GM19328 (cell line): ENCODE measurements around the gene PRRC2B.
"Not testable (repeated sequence)": the region's sequence is repeated elsewhere in the genome, so short reads cannot be mapped to it uniquely, and the experiment has no call there.

Experiments
- ATAC-seq: cut with Tn5 transposase; IDR thresholded peaks from one replicate; pipeline ENCODE4 v1.9.1; 2021; ENCODE audit warnings: mild to moderate bottlenecking, moderate library complexity; ENCODE audit not compliant: unreplicated experiment

PRRC2B gene

DNA sequence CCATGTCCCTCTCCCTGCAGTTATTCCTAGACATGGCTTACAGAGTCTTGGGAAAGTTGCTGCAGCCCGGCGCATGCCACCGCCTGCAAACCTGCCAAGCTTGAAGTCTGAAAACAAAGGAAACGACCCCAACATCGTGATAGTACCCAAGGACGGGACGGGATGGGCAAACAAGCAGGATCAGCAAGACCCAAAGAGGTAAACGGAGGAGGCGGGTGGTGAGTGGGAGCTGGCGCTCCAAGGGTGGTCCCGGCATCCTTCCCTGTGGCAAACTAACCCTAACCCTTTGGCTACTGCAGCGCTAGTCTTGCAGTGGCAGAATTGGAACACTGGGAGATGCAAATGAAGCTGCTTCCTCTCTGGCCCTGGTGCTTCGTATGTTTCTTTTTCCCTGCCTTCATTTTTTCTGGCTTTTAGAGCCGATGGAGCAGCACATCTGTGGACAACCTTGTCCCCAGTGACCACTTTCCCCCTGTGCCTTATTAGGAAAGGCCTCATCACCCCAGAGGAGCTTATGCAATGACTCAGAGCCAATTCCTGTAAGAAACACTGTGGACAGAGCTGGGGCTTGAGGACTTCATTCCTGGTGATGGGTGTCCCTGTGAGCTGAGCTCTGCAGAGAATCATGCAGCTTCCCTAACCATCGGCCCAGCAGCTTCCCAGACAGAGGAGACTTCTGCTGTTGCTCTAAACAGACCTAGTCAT, 38.9 kb downstream of the PRRC2B start:
- ATAC-seq, result no peak

DNA sequence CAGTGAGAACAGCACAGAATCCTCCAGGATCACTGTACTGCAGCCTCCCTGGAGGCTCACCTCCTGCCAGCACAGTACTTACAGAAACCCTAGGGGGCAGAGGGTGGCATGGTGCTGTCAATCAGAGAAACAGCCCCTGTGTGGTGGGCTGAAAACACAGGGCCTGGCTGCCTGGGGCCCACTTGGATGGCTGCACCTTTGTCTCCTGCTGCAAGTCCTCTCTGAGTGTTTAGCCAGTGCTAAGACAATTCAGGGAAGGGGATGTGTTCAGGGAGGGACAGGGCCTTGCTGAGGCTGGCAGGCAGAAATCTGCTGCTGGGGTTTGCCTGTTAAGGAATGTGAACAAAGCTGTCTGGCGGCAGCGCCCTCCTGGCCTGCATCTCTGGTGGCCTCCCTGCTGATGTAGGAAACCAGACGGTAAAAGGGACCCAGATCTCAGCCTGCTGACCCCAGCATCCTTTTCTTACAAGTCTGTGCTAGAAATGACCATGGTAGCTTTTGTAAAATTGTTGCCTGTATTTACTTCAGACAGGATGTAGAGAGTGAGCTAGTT, 39.5 kb downstream of the PRRC2B start:
- ATAC-seq, result no peak

DNA sequence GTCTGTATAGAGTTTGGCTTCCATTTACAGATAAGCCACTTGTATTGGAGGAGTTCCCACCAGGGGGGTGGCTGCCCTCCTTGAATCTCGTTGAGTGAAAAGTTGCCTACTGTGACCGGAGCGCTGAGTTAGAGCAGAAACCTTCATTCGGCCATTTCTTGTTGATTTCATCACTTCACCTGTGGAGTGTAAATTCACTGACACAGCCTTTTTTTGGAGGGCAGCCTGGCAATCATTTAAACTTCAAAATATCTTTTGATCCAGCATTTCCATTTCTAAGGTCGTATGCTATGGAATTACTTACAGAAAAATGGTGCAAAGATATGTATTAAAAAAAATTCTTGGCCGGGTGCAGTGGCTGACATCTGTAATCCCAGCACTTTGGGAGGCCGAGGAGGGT, 40.8 kb downstream of the PRRC2B start:
- ATAC-seq, result no peak

DNA sequence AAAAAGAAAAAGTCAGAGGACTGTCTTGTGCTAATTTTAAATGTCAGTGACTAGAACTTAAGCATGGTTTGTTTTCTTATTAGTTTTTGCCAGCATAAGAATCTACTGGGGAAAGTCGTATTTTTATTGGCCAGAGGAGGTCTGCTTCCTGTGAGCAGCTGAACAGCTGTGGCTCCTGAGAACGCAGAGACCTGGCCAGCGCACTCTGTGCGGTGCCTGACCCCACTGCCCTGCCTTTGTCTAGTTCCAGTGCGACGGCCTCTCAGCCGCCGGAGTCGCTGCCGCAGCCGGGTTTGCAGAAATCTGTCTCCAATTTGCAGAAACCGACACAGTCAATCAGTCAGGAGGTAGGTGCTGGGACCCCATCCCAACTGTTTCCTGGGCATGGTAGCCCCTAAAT, 42.5 kb downstream of the PRRC2B start:
- no peak for ATAC-seq

DNA sequence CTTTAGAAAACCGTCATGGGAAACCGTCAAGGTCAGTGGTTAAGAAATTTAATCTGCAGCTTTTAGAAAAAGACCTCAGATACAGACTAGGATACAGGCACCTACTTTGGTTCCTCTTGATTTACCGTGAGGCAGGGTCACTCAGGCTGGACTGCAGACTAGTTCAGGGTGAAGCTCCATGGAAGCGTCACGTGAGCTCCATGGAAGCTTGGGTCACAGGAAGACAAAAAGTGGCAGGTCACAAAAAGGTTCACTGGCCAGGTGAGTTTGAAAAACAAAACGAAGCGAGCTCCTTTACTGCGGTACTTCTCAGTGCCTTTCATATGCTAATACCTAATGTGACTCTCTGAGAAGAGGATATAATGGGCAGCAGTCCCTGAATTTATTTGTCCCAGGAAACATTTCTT, 43.0 kb downstream of the PRRC2B start:
- ATAC-seq, result no peak

DNA sequence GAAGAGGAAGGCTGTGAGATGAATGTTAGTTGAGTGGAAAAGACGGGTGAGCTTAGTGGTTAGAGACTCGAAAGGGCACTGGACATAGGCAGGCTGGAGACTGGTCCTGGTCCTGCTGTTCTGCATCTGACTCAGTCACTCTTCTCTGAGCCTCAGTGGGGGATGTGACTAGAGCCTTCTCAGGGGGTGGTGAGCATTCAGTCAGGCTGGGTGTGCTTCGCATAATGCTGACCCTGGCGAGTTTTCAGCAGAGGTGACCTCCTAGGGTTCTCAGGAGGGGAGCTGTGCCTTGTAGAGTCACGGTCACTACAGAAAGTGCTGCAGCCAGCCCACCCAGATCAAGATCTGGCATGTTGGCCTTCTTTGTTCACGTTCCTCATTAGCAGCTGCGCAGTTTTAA, 44.3 kb downstream of the PRRC2B start:
- no peak for ATAC-seq

DNA sequence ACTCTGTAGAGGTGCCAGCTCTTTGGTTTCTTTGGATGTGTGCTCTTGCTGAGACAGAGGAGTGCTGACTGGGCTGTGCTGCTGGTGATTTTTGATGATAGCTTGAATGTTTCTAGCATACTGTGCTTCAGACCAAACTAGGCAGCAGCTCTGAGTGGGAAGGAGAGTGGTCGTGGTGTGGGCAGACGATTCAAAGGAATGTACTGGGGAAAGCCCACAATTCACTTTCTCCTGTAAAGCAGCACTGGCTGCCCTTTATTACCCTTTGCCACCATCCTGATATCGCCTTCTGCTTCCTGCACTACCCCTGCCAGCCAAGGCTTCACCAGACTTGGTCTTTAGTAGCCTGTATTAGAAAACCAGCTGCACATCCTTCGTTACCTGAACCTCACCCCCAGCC, 45.3 kb downstream of the PRRC2B start:
- no peak for ATAC-seq

DNA sequence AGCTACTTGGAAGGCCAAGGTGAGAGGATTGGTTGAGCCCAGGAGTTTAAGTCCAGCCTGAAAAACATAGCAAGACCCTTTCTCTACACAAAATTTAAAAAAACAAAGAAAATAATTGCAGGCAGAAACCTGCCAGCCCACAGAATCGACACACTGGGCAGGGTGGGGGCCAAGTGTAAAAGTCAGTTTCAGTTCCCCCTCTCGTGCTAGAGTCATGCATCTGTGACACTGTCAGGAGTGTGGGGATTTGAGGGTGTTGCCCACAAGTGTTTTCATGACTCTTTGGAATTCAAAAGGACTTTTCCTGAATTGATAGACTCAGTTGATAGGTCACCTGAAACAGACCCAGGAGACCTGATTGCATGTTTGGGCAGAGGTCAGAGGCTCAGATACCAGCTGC, 47.6 kb downstream of the PRRC2B start:
- no peak for ATAC-seq

DNA sequence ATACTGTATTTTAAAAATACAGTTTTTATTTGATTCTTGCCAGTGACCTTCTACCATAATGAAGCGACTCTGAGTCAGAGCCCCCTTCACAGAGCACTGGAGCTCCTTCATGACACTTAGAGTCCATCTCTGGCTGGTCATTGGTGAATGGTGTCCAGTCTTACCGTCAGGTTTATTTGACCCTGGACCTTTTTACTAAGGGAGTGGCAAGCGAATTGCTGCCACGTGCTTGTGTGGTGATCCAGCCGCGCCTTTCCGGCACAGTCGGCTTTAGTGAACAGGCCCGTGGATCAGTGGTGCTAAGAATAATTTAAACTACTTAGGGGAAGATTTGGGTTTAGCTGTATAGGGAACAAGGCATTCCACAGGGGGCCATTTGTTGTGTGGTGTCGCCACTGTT, 48.5 kb downstream of the PRRC2B start:
- ATAC-seq, result no peak

DNA sequence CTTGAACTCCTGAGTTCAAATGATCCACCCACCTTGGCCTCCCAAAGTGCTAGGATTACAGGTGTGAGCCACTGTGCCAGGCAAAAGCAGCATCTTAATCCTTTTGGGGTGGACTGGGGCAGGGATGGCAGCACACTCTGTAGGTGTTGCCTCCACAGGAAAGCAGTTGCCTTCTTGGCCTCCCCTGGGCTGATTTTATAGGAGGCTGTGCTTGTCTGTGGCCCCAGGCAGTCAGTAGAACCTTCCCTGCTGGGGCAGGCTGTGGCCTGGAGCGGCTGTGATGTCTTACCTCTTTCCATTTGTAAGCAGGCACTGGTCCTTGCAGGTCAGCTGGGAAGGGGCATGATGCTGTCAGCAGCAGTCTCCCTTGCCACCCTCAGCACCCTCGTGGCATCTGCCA, 49.8 kb downstream of the PRRC2B start:
- ATAC-seq, result no peak

DNA sequence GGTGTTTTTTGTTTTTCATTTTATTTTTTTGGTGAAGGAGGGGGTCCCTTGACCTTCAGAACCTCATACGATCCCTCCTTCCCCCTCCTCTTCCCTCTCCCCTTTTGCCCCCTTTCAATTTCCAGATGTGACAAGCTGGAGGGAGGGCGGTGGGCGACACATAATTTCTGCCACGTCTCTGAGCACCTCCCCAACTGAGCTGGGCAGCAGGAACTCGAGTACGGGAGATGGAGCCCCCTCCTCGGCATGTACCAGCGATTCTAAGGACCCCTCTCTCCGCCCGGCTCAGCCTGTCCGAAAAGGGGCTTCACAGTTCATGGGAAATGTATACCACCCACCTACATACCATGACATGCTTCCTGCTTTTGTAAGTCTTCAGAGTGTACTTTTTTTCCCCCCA, 52.4 kb downstream of the PRRC2B start:
- ATAC-seq, result no peak

DNA sequence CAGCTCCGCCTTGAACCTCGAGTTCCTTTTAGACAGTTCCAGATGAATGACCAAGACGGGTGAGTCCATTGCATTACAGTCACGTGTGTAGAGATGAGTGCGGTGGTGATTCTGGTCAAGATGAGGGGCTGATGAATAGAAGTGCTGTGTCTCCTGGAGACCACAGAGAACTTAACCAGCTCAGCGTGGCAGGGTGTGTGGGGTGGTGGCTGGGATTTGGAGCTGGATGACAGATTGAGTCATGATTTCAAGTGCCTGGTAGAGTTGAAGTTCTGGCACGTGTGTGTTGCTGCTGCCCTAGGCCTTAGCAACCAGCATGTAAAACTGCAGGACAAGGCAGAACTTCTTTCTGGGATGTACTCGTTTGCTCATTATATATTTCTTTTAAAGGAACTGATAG, 53.3 kb downstream of the PRRC2B start:
- ATAC-seq, result no peak

DNA sequence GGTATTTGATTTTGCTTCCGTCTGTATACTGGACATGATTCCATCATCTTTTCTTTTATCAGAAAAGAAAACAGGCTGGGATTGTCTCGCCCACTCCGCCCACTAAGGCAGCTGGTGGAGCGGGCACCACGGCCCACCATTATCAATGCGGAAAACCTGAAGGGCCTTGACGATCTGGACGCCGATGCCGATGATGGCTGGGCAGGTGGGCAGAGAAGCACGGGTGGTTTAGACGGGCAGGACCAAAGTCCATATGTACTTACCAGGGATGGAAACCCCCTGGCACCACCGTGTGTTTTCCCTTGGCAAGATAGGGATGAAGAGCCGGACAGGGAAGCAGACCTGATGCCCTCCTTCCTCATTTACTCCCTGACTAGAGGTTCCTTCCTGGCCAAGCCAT, 53.7 kb downstream of the PRRC2B start:
- ATAC-seq, result no peak

DNA sequence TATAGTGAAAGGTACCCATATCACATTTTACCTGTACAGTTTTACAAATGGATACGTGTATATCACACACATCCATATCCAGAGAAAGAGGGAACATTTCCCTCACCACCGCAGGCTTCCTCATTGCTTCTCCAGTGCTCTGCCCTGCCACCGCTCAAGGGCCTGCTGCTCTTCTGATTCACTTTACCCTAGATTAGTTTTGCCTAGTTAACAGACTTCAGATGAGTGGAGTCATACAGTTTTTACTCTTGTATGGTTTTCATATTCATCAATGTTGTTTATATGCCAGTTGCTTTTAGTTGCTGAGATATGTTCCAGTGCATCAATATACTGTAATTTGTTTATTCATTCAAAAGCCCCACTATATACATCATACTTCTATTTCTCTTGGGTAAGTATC, 54.9 kb downstream of the PRRC2B start:
- ATAC-seq, result no peak

DNA sequence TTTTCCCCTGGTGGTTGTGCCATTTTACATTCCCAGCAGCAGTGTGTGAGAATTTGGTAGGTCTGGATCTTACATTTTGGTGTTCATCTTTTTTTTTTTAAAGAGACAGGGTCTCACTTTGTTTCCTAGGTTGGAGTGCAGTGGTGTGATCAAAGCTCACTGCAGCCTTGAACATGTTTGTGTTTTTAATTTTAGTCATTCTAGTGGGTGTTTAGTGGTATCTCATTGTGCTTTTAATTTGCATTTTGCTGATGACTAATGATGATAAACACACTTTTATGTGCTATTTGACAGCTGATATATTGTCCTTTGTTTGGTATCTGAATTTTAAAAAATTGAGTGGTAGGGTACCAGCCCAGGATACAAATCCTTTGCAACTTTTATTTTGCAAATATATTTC, 55.4 kb downstream of the PRRC2B start:
- no peak for ATAC-seq

DNA sequence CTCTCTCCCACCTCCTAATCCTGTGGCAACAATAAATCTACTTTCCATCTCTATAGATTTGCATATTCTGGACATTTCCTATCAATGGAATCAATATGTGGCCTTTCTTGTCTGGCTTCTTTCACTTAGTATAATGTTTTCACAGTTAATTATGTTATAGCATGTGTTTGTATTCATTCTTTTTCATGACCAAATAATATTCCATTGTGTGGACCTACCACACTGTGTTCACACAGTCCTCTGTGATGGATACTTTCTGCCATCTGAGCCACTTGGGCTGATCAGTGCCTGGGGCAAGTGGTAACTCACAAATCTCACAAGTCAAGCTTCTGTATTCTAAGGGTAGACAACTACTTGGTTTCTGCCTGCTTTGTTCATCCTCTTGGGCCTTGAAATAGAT, 60.1 kb downstream of the PRRC2B start:
- ATAC-seq, result no peak

DNA sequence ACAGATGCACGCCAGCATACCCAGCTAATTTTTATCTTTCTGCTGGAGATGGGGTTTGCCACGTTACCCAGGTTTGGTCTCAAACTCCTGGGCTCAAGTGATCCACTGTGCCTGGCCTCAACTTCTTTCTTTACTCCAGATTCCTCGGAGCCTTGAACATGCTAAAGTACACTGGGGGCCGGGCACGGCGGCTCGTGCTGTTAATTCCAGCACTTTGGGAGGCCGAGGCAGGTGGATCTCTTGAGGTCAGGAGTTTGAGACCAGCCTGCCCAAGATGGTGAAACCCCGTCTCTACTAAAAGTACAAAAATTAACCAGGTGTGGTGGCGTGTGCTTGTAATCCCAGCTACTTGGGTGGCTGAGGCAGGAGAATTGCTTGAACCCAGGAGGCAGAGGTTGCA, 61.8 kb downstream of the PRRC2B start:
- ATAC-seq, result not testable (repeated sequence)

DNA sequence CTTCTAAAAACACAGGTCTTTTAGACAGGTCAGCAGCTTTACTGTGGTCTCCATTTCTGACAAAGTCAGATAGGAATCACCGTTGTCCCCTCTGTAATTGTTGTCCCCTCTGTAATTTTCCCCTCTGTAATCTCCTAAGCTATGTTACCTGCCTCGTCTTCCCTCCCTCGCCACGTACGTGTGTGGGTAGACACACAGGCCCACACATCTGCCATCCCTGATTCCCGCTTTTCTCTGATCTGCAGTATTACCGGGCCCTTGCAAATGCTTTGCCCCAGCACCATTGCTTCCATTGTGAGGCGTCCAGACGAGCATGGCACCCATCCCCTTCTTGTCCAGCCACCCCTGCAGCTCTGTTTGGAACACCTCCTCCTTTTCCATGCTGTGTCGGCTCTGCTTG, 63.9 kb downstream of the PRRC2B start:
- no peak for ATAC-seq

DNA sequence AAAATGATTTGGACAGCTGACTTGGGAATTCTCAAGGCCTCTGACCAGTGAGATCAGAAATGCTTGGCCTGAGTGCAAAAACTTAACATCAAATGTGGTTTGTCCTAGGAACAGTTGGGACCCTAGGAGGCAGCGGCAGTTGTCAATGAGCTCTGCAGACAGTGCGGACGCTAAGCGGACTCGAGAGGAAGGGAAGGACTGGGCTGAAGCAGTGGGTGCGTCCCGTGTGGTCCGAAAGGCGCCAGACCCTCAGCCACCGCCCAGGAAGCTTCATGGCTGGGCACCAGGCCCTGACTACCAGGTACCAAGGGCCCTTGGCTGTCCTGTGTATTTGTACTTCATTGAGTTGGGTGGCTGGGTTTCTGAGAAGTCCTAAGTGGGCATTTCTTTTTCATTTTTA, 65.2 kb downstream of the PRRC2B start:
- ATAC-seq, result no peak

DNA sequence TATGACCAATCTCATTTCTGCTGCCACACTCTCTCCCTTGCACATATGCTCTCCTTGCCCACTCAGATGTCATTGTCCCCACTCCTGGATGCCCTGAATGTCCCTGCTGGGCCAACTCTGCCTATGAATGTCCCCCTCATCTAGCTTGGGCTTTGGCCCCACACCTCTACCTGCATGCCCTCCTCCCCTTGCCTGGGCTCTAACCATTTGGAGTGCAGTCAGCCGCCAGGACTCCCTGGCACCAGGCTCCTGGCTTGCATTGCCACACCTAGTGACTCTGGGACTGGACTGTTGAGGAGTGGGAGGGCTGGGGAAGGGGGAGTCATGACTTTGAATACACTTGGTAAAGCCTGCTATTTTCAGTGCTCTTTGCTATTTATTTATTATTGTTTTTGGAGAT, 67.3 kb downstream of the PRRC2B start:
- ATAC-seq, result no peak

DNA sequence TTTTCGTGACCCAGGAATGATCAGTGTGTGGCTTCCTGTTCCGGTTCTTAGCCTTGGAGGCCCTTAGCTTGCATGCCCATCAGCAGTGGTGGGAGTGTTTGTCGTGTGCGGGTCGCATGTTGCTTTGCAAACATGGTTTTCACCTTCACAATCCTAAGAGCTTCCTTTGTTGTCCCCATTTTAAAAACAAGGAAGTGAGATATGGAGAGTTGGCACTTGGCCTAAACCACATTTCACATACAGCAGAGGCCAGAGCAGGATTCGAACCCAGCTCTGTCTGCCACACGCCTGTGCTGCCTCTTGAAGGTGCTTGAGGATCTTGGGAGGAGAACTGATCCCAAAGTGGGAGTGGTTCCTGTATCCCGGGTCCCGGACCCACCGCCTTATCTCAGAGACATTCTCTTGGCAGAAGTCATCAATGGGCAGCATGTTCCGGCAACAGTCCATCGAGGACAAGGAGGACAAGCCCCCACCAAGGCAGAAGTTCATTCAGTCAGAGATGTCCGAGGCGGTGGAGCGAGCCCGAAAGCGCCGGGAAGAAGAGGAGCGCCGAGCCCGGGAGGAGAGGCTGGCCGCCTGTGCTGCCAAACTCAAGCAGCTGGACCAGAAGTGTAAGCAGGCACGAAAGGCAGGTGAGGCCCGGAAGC, 70.6 kb downstream of the PRRC2B start:
- no peak for ATAC-seq

DNA sequence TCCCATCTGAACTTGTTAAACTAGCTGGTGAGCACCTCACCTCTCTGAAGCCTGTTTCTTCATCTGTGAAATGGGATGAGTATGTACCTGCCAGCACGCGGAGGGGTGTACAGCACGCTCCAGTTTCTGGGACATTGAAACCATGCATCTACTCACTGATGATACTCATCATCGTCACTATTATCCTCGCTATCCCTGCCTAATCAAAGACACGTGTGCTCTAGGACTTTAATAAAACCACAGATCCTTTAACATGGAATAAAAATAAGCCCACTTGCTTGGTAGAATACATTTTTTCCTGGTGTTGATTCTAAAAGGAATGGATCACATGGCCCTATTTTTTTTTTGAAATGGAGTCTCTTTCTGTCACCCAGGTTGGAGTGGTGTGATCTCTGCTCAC, 71.5 kb downstream of the PRRC2B start:
- ATAC-seq, result no peak
